WERI-Rb-1 (cell line): ENCODE data around the gene GPR183.

ENCODE experiments used
- DNase-seq: peaks from one replicate; pipeline ENCODE4 v3.0.0-alpha.2; 2020
- H3K27ac ChIP-seq: fragments of 250-450 bp; sonication (Bioruptor Pico); 2 replicates; pipeline ENCODE4 v1.5.1; 2020; ENCODE audit warnings: mild to moderate bottlenecking, moderate library complexity
- H3K27me3 ChIP-seq: fragments of 250-450 bp; sonication (Bioruptor Pico); 2 replicates; pipeline ENCODE4 v1.5.1; 2021; ENCODE audit warnings: mild to moderate bottlenecking, low read depth, moderate library complexity; ENCODE audit not compliant: insufficient read depth, severe bottlenecking
- H3K36me3 ChIP-seq: fragments of 250-450 bp; sonication (Bioruptor Pico); 2 replicates; pipeline ENCODE4 v1.5.1; 2020; ENCODE audit warnings: mild to moderate bottlenecking, moderate library complexity
- H3K4me3 ChIP-seq: 2 replicates; pipeline ENCODE4 v1.5.1; 2011; ENCODE audit warnings: low read depth, mild to moderate bottlenecking, control low read depth, low read length
- H3K9me3 ChIP-seq: fragments of 250-450 bp; sonication (Bioruptor Pico); 2 replicates; pipeline ENCODE4 v1.5.1; 2021; ENCODE audit warnings: mild to moderate bottlenecking, moderate library complexity; ENCODE audit not compliant: severe bottlenecking
- TF ChIP-seq, protein P1 (sequence below): IDR thresholded peaks from 2 replicates; pipeline ENCODE4 v1.5.1; 2011; ENCODE audit warnings: low read depth, mild to moderate bottlenecking, control low read depth, inconsistent platforms, low read length

The GPR183 gene

DNA sequence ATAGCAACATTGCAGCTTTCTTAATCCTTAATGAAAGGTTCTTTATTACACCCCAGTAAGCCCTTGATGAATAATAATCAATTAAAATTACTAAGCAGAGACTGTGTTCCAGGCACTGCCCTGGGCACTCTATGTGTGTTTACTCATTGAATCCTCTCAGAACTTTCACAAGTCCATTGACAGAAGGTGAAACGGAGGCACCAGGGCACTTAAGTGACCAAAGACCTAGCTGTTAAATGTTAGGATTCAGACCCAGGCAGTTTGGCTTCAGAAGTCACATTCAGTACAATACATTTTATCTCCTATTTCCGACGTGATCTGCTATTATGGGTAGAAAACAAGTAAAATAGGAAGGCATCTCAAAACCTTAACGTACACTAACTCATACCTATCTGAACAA is 2.7 kb downstream of the GPR183 start:
- DNase-seq = no peak
- H3K4me3 ChIP-seq = no peak overlapping the region
- peaks cover 20% of the 10 kb centered on the region for H3K36me3 ChIP-seq
- no peaks in the 10 kb centered on the region for H3K9me3 ChIP-seq
- H3K27me3 ChIP-seq = no peaks in the 10 kb centered on the region
- TF ChIP-seq, protein P1, sequence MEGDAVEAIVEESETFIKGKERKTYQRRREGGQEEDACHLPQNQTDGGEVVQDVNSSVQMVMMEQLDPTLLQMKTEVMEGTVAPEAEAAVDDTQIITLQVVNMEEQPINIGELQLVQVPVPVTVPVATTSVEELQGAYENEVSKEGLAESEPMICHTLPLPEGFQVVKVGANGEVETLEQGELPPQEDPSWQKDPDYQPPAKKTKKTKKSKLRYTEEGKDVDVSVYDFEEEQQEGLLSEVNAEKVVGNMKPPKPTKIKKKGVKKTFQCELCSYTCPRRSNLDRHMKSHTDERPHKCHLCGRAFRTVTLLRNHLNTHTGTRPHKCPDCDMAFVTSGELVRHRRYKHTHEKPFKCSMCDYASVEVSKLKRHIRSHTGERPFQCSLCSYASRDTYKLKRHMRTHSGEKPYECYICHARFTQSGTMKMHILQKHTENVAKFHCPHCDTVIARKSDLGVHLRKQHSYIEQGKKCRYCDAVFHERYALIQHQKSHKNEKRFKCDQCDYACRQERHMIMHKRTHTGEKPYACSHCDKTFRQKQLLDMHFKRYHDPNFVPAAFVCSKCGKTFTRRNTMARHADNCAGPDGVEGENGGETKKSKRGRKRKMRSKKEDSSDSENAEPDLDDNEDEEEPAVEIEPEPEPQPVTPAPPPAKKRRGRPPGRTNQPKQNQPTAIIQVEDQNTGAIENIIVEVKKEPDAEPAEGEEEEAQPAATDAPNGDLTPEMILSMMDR = no peak
- H3K27ac ChIP-seq = no peak overlapping the region

DNA sequence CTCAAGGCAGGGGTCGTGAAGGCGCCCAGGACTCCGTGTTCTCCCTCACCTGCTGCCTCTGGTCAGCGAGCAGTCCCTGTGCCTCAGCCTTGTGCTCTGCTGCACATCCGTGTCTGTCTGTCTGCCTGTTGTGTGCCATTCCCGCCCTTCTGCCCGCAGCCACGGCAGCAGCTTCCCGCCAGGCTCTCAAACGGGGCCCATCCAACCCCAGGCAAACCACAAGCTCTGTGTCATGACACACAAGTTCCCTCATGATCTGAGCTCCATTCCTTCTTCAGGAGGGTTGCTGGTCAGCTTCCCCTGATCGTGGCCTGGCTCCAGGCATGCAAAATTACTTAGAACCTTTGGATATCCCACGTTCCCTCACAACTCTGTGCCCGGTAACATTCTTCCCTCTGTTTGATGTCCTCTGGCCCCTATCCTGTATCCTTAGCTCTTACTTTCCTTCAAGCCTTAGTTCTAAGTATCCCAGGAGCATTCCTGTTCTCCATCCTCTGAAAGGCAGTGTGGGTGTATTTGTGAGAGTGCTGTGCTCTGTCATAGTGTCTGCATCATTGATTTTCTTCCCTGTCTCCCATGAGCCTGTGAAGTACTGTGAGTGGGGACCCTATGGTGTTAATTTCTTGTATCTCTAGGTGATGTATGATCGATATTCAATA is 3.2 kb downstream of the GPR183 start:
- Histone ChIP-seq H3K36me3 (peaks cover 17% of the 10 kb centered on the region), H3K9me3 (no peaks in the 10 kb centered on the region), H3K27ac (no peak overlapping the region), H3K27me3 (no peaks in the 10 kb centered on the region), H3K4me3 (no peak overlapping the region)
- DNase-seq = no peak
- TF ChIP-seq, protein P1 = no peak

DNA sequence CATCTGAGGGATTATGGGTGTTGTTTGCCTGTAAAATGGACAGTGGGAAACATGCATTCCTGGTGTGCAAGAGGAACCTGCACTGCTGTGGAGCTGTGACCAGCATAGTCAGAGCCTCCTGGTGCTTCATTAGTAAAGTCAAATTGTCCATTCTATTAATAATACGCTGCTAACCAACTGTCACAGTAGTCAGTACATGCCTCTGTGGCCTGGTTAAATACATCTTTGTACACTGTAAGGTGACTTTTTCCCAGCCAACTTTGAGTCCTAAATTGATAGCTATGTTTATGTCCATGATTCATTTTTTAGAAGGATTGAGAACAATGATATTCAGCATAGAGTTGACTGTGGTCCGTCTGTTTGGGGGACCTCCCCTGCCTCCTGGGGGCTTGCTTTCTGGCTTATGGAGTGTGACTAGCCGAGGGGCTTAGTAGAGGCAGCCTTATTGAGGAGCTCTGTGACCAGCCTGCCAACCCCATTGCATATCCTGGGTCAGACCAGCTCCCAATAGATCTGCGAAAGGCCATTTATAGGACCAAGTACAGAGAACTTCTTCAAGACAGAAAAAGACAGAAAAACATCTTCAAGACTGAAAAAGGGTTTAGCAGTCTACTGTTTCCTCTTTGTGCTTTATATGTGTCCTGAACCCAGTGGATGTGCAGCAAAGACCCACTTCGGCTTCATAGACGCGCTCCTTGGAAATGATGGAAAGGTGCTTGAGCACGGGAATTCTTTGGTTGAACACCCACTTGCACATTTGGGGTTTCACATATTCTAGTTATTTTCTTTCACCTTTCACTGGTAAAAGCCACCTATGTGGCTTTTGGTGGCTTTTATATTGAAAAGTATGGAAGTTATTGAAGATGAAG is 4.3 kb downstream of the GPR183 start:
- peaks cover 6% of the 10 kb centered on the region for H3K36me3 ChIP-seq
- TF ChIP-seq, protein P1 = no peak
- no peak for DNase-seq
- H3K27ac ChIP-seq = no peak overlapping the region
- H3K4me3 ChIP-seq = no peak overlapping the region
- no peaks in the 10 kb centered on the region for H3K27me3 ChIP-seq
- no peaks in the 10 kb centered on the region for H3K9me3 ChIP-seq

DNA sequence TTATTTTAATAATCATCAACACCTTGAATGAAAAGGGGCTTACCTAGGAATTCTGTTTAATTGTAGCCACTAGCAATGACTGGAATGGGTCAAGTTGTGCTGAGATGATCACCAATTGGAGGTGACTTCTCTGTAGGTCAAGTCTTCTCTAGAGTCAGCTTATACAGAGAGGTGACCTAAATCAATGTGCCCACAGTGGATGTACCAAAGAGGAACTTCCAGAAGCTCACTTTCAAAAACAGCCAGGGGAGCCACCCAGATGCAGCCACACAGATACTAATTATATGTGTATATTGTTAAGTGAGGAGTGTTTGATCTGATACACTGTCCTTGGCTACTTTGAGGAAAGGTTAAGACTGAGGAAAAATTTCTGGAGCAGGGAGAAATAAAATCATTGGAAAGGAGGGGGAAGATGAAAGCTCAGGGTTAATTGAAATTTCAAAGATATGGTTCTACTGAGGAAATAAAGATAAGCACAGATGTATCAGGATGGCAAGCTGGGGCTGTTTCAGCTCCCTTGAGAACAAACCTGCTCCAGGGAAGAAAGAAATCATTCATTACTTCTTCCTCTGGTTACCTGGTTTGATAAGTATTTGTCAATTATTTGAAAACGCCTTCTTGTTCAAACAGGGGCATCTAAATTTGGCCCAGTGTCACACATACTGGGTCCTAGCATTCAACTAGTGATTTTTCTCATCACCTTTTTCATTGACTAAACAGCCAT is 5.1 kb downstream of the GPR183 start:
- TF ChIP-seq, protein P1 = no peak
- DNase-seq = no peak
- H3K4me3 ChIP-seq = no peak overlapping the region
- H3K27me3 ChIP-seq = no peaks in the 10 kb centered on the region
- peaks cover 3% of the 10 kb centered on the region for H3K36me3 ChIP-seq
- no peak overlapping the region for H3K27ac ChIP-seq
- no peaks in the 10 kb centered on the region for H3K9me3 ChIP-seq

DNA sequence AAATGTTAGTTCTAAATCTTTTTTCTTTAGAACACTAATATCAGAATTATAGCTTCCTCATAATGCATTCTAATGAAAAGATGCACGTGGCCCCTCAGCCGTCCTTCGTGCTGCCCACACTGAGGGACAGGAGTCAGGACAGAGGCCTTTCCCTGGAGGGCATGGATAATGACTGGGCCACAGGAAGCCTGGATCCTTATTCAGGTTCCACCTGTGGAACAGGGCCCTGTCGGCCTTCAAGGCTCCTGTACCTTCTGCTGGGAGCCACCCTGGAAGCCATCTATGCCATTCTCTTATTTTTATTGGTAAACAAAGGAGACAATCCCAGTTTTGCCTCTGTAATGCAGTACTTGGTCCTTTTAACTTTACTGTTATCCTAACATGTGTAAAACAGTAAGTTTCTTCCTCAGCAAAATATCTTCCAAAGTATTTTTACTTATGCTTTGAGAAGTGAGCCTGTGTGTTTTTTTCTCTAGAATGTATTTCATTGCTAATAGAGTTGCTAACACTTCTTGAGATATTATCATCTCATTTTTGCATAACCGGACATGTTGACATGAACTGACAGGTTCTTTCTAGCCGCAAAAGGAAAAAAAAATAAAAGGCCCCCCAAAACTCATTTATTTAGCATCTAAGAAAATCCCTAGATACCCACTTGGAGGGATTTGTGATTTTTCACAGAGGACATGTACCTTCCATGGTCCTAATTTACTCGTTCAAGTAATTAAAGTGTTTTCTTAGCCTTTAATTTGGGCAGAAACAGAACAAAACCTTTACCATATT is 6.0 kb downstream of the GPR183 start:
- Histone ChIP-seq H3K27me3 (no peaks in the 10 kb centered on the region), H3K4me3 (no peak overlapping the region), H3K27ac (no peak overlapping the region), H3K9me3 (no peaks in the 10 kb centered on the region), H3K36me3 (peaks cover 3% of the 10 kb centered on the region)
- TF ChIP-seq, protein P1 = no peak
- no peak for DNase-seq
